ENCODE data around the gene APBA2. TPM values are rescaled to one million over a fixed set of nuclear protein-coding genes. Genes with fewer than 3 reads are reported as not detected.
A peak's percentile ranks its signal among the peaks of the same experiment; 100 is the strongest.

Gene APBA2
- total RNA-seq, 1 experiment from 2014 or later = 11.2 TPM

DNA sequence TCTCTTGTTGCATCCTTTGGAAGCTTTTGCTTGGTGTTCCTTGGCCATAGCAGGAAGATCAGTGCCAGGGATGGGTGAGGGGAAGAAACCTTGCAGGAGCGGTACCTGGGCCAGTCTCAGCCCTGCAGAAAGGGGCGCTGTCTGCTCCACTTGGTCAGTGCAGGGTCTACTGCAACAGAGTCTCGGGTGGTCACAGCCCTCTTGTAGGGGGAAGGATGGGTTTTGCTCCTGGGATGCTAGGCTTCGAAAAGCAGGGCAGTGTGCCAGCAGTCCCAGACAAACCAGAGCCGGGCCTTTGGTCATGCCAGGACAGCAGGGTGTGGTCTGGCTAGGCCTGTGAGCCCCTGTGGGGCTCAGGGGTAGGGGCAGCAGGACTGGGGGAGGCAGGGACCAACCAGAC is 186.7 kb downstream of the APBA2 start:
- Mint-ChIP-seq H3K4me1 (0 out of 2 replicates have a peak, but pooled peaks cover 7% of the 10 kb centered on the region), H3K4me3 (no peak overlapping the region), H3K27me3 (ENCODE audit: low read depth) (no peaks in the 10 kb centered on the region), H3K9me3 (peaks cover 12% of the 10 kb centered on the region), H3K36me3 (peaks cover 6% of the 10 kb centered on the region), H3K27ac (no peak overlapping the region)
- CTCF ChIA-PET = interaction anchor here (0.5 to 0.7 kb wide), 2 partner anchors 19 to 184 kb away, joined by 3 read pairs; no protein-coding TSS in a partner anchor
- TF ChIP-seq ZNF121 (CRISPR knock-in tag; IDR thresholded peaks at IDR 0.05) (no peak), CDX4 (CRISPR knock-in tag; IDR thresholded peaks at IDR 0.05; ENCODE audit: borderline replicate concordance) (no peak)
- ATAC-seq (peak; percentile 43; the same call in 1 of the 2 replicates), DNase-seq (ENCODE audit: low spot score) (no peak)
- POLR2A ChIA-PET = no interaction called here

- DNase-seq (ENCODE audit: low spot score) (no peak), ATAC-seq (no peak)
- TF ChIP-seq ETV6 (CRISPR knock-in tag; IDR thresholded peaks at IDR 0.05) = no peak
- TF ChIP-seq, protein P1, sequence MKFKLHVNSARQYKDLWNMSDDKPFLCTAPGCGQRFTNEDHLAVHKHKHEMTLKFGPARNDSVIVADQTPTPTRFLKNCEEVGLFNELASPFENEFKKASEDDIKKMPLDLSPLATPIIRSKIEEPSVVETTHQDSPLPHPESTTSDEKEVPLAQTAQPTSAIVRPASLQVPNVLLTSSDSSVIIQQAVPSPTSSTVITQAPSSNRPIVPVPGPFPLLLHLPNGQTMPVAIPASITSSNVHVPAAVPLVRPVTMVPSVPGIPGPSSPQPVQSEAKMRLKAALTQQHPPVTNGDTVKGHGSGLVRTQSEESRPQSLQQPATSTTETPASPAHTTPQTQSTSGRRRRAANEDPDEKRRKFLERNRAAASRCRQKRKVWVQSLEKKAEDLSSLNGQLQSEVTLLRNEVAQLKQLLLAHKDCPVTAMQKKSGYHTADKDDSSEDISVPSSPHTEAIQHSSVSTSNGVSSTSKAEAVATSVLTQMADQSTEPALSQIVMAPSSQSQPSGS (CRISPR knock-in tag; IDR thresholded peaks at IDR 0.05; ENCODE audit: borderline replicate concordance, low read depth) = no peak
- TF ChIP-seq ZNF121 (CRISPR knock-in tag; IDR thresholded peaks at IDR 0.05) = no peak
- no peak for TF ChIP-seq KAT7 (CRISPR knock-in tag; IDR thresholded peaks at IDR 0.05; ENCODE audit: borderline replicate concordance)
- no peak for TF ChIP-seq E2F4 (CRISPR knock-in tag; IDR thresholded peaks at IDR 0.05; ENCODE audit: borderline replicate concordance, low read depth)
- no peak for TF ChIP-seq PREB (CRISPR knock-in tag; IDR thresholded peaks at IDR 0.05; ENCODE audit: borderline replicate concordance)
- no peak for TF ChIP-seq SP1 (CRISPR knock-in tag; conservative IDR thresholded peaks at IDR 0.05)
- no peak for TF ChIP-seq JAZF1 (CRISPR knock-in tag; IDR thresholded peaks at IDR 0.05)
- TF ChIP-seq NR2C2 (CRISPR knock-in tag; IDR thresholded peaks at IDR 0.05) = no peak
- TF ChIP-seq, protein P2, sequence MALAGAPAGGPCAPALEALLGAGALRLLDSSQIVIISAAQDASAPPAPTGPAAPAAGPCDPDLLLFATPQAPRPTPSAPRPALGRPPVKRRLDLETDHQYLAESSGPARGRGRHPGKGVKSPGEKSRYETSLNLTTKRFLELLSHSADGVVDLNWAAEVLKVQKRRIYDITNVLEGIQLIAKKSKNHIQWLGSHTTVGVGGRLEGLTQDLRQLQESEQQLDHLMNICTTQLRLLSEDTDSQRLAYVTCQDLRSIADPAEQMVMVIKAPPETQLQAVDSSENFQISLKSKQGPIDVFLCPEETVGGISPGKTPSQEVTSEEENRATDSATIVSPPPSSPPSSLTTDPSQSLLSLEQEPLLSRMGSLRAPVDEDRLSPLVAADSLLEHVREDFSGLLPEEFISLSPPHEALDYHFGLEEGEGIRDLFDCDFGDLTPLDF (CRISPR knock-in tag; IDR thresholded peaks at IDR 0.05) = no peak
- TF ChIP-seq, protein P3, sequence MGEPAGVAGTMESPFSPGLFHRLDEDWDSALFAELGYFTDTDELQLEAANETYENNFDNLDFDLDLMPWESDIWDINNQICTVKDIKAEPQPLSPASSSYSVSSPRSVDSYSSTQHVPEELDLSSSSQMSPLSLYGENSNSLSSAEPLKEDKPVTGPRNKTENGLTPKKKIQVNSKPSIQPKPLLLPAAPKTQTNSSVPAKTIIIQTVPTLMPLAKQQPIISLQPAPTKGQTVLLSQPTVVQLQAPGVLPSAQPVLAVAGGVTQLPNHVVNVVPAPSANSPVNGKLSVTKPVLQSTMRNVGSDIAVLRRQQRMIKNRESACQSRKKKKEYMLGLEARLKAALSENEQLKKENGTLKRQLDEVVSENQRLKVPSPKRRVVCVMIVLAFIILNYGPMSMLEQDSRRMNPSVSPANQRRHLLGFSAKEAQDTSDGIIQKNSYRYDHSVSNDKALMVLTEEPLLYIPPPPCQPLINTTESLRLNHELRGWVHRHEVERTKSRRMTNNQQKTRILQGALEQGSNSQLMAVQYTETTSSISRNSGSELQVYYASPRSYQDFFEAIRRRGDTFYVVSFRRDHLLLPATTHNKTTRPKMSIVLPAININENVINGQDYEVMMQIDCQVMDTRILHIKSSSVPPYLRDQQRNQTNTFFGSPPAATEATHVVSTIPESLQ (CRISPR knock-in tag; IDR thresholded peaks at IDR 0.05) = no peak
- Mint-ChIP-seq H3K36me3 (peaks cover 5% of the 10 kb centered on the region), H3K27me3 (ENCODE audit: low read depth) (no peaks in the 10 kb centered on the region), H3K9me3 (peaks cover 9% of the 10 kb centered on the region), H3K4me3 (no peak overlapping the region), H3K4me1 (0 out of 2 replicates have a peak, but pooled peaks cover 7% of the 10 kb centered on the region), H3K27ac (no peak overlapping the region)
- ChIA-PET CTCF (no interaction called here), POLR2A (no interaction called here)
These were observed 188.3 kb downstream of the APBA2 start for GRCh38 chr15:29074045-29074444.

GRCh38 chr15:29078541-29078940 is 192.8 kb downstream of the APBA2 start:
- no peaks in the 10 kb centered on the region for H3K36me3 Mint-ChIP-seq
- H3K4me3 Mint-ChIP-seq = no peak overlapping the region
- 0 out of 2 replicates have a peak, but pooled peaks cover 7% of the 10 kb centered on the region for H3K4me1 Mint-ChIP-seq
- CTCF ChIA-PET = interaction anchor here (7.5 kb wide), 1 partner anchor 11 kb away, joined by 68 read pairs; no protein-coding TSS in a partner anchor
- DNase-seq (ENCODE audit: low spot score) (no peak), ATAC-seq (no peak)
- POLR2A ChIA-PET = no interaction called here
- no peak overlapping the region for H3K27ac Mint-ChIP-seq
- no peaks in the 10 kb centered on the region for H3K9me3 Mint-ChIP-seq
- H3K27me3 Mint-ChIP-seq (ENCODE audit: low read depth) = no peaks in the 10 kb centered on the region
- TF ChIP-seq ZNF396 (CRISPR knock-in tag; IDR thresholded peaks at IDR 0.05; ENCODE audit: borderline replicate concordance) (no peak), CREM (CRISPR knock-in tag; IDR thresholded peaks at IDR 0.05) (no peak), FOXJ3 (CRISPR knock-in tag; IDR thresholded peaks at IDR 0.05; ENCODE audit: borderline replicate concordance) (no peak), EMX1 (CRISPR knock-in tag; IDR thresholded peaks at IDR 0.05) (no peak), MYBL2 (CRISPR knock-in tag; IDR thresholded peaks at IDR 0.05) (no peak), ZNF671 (CRISPR knock-in tag; IDR thresholded peaks at IDR 0.05) (no peak), USF1 (CRISPR knock-in tag; IDR thresholded peaks at IDR 0.05) (no peak), FOXK1 (CRISPR knock-in tag; IDR thresholded peaks at IDR 0.05) (no peak), E2F4 (CRISPR knock-in tag; IDR thresholded peaks at IDR 0.05; ENCODE audit: borderline replicate concordance, low read depth) (no peak)
- TF ChIP-seq, protein P4, sequence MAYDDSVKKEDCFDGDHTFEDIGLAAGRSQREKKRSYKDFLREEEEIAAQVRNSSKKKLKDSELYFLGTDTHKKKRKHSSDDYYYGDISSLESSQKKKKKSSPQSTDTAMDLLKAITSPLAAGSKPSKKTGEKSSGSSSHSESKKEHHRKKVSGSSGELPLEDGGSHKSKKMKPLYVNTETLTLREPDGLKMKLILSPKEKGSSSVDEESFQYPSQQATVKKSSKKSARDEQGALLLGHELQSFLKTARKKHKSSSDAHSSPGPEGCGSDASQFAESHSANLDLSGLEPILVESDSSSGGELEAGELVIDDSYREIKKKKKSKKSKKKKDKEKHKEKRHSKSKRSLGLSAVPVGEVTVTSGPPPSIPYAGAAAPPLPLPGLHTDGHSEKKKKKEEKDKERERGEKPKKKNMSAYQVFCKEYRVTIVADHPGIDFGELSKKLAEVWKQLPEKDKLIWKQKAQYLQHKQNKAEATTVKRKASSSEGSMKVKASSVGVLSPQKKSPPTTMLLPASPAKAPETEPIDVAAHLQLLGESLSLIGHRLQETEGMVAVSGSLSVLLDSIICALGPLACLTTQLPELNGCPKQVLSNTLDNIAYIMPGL (CRISPR knock-in tag; IDR thresholded peaks at IDR 0.05) = no peak
